ENCODE results near the gene MSANTD1. TPM values are rescaled to one million over a fixed set of nuclear protein-coding genes. Genes with fewer than 3 reads are reported as not detected.

The MSANTD1 gene
- total and polyA plus RNA-seq, 2 of the 8 experiments (the other 6 are each of a cell fraction or from before 2014, with no cell fraction given), result 0.23 to 0.45 TPM

- ChIA-PET POLR2A (ENCODE audit: partially characterized antibody) (no interaction called here), CTCF (ENCODE audit: partially characterized antibody) (interaction anchor here (0.6 kb wide), 1 partner anchor 246 kb away, joined by 4 read pairs; no protein-coding TSS in a partner anchor)
- no peak for FAIRE-seq
- DNase-seq (ENCODE audit: low read depth in 1 of 2, low spot score in 2 of 2), result no peak
- Histone ChIP-seq H2BK120ac (replicated peaks; ENCODE audit: low read depth, low read length) (no peak overlapping the region), H3K23me2 (ENCODE audit: low read depth, low read length) (no peaks in the 10 kb centered on the region), H3K79me2 (ENCODE audit: control insufficient read depth in 1 of 2, insufficient read depth in 2 of 2, low read length in 2 of 2) (no peaks in the 10 kb centered on the region), H3K4me2 (ENCODE audit: insufficient read depth in 1 of 2, low read depth in 2 of 2, low read length in 2 of 2) (no peak overlapping the region), H2AFZ (ENCODE audit: low read length) (no peak overlapping the region), H3K4me3 (ENCODE audit: extremely low read depth in 1 of 4, insufficient read depth in 2 of 4, low read depth in 3 of 4, low read length in 4 of 4) (no peak overlapping the region), H3K27me3 (replicated peaks in 1 of 4; ENCODE audit: control insufficient read depth in 3 of 4, extremely low read depth in 1 of 4, insufficient read depth in 3 of 4, low read length in 3 of 4) (no peaks in the 10 kb centered on the region), H4K20me1 (replicated peaks in 1 of 2; ENCODE audit: control insufficient read depth in 1 of 2, insufficient read depth in 2 of 2, low read length in 2 of 2) (peaks cover 0 to 9% of the 10 kb centered on the region in 2 experiments), H3K27ac (ENCODE audit: low read depth, low read length) (no peak overlapping the region), H2BK5ac (ENCODE audit: low read depth, low read length) (no peak overlapping the region), H4K91ac (replicated peaks; ENCODE audit: insufficient read length, low read length) (no peak overlapping the region), H4K8ac (ENCODE audit: extremely low read depth, insufficient read depth, low read length) (no peak overlapping the region), H3K4ac (replicated peaks; ENCODE audit: insufficient read length, low read depth, low read length) (no peak overlapping the region), H3K36me3 (ENCODE audit: control insufficient read depth in 2 of 4, insufficient read depth in 4 of 4, low read length in 3 of 4) (peaks cover 31 to 69% (median 58%) of the 10 kb centered on the region in 4 experiments), H2AK5ac (ENCODE audit: low read depth, low read length) (no peak overlapping the region), H3K23ac (ENCODE audit: insufficient read length) (no peak overlapping the region), H2BK12ac (ENCODE audit: low read depth, low read length) (no peak overlapping the region), H3K4me1 (replicated peaks in 1 of 4; ENCODE audit: control insufficient read depth in 3 of 4, insufficient read depth in 4 of 4, low read length in 3 of 4) (no peaks in the 10 kb centered on the region), H3K9me3 (ENCODE audit: insufficient read depth in 2 of 2, low read depth in 1 of 2, low read length in 1 of 2) (no peaks in the 10 kb centered on the region), H3K14ac (ENCODE audit: insufficient read length) (no peak overlapping the region), H2BK15ac (ENCODE audit: low read length) (no peak overlapping the region), H3K79me1 (ENCODE audit: low read depth, low read length) (no peaks in the 10 kb centered on the region), H3K18ac (ENCODE audit: extremely low read depth, low read length) (no peak overlapping the region), H3K56ac (replicated peaks; ENCODE audit: insufficient read length, low read depth, low read length) (no peak overlapping the region), H2BK20ac (ENCODE audit: low read length) (no peak overlapping the region), H4K5ac (ENCODE audit: insufficient read length, low read depth, low read length) (no peak overlapping the region), H3K9ac (replicated peaks in 1 of 4; ENCODE audit: extremely low read depth in 1 of 4, low read depth in 3 of 4, low read length in 3 of 4) (no peak overlapping the region)
- WGBS, 2 experiments (ENCODE audit: extremely low coverage in 1 of 2, insufficient coverage in 1 of 2, insufficient read length in 1 of 2, insufficient replicate concordance in 2 of 2, low coverage in 1 of 2, low lambda C conversion rate in 2 of 2, missing lambda C conversion rate in 1 of 2), result 88% methylated on average over 4 of the region's 4 CpGs; no CpG with 5 or more reads in 1 of the 2 experiments
- no peak for TF ChIP-seq SP4 (IDR thresholded peaks at IDR 0.05; ENCODE audit: low read length)
- TF ChIP-seq RFX5 (IDR thresholded peaks at IDR 0.05; ENCODE audit: borderline replicate concordance, low read depth, low read length), result no peak
- TF ChIP-seq SP2 (IDR thresholded peaks at IDR 0.05; ENCODE audit: low read length), result no peak
Observed at GRCh38 chr4:3215733-3216132, 33.2 kb upstream of the MSANTD1 start.

Data from H1 (cell line).